ENCODE measurements around the gene PEX11G.

Gene PEX11G

DNA sequence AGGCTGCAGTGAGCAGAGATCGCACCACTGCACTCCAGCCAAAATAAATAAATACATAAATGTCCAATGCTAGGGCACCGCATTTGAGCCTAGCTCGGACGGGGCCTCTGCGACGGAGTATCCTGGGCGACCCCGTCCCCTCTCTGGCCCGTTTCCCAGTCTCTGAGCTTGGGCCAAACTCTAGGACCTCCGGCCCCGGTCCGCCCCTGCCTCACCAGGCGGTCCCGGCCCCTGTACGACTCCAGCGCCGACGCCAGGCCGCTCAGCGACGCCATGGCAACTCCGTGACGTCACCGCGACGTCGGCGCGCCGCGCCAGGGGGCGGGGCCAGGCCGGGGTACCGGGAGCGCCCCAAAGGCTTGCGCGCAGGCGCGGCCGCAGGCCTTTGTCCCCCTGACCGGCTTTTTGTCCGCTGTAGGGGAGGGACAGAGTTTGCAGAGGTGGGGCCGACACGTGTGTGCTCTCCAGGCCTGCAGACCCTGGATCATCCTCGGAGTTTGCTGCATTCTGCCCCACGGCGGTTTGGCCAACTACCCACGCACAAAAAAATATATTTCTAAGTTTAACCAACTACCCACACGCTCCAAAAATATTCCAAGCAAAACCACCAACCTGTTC, at the start of gene PEX11G:
Gene PEX11G (minus strand): TSS at position 300 of the 618 bp plus-strand sequence. CDS start 25 bp downstream, at position 275.
- DNase-seq (ENCODE audit: low read depth, low spot score), result peak; percentile 95

DNA sequence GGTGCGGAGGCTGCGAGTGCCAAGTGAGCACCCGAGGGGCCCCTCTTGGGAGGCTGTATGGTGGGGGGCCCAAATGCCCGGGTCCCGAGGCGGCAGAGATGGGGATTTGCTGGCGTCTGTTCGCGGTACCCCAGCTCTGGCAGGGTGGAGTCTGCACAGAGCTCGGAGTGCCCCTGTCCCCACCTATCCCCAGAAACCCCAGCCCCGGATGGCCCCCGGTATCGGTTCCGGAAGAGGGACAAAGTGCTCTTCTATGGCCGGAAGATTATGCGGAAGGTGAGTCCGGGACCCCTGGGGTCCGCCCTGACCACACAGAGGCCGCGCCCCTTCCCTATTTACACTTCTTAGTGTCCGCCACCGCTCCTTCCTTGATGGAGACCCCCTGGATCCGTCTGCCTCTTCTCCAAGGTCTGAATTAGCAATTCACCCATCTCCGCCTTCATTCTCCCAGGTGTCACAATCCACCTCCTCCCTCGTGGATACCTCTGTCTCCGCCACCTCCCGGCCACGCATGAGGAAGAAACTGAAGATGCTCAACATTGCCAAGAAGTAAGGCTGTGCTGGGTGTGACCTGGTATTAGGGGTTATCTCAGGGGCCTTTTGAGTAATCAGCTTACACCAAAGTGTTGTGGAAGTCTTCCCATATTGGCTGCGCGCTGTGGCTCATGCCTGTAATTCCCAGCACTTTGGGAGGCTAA, 47.3 kb upstream of the PEX11G start:
- DNase-seq (ENCODE audit: low read depth, low spot score), result peak; percentile 20

DNA sequence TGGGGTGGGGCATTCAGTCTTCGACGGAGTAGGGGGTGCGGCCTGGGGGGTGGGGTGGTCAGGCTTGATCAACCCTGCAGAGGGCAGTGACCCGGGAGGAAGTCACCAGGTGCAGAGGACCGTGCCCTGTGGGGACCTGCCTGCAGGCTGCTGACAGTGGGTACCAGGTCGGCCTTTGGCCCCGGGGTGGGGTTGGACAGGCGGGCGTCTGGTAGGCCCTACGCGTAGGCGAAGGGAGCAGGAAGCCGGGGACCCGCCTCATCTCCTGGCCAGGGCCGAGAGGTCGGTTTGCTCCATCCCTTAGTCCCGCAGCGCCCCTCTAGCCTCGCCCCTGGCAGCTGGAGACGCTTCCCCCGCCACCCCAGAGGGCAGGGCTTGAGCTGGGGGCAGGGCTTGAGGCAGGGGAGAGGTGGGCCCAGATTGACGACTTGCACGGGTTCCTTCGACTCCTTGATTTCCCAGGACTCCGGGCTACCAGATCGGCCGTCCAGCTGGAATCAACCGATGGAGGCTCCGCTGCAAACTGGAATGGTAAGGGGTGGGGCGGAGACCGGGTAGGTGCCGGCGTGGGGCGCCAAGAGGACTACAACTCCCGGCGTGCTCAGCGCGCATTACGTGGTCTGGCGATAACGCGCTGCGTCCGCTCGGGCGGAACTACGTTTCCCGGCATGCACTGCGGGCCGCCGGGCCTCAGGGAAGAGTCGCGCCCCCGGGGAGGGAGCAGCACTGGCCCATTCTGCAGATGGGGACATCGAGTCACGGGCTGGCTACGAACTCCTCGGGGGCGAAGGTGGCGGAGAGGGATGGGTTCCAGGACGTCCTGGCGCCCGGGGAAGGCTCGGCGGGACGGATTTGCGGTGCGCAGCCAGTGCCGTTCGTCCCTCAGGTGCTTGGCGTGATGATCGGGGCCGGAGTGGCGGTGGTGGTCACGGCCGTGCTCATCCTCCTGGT, 46.5 kb upstream of the PEX11G start, which contains the start of gene PNPLA6:
Gene PNPLA6 (plus strand): TSS at position 671 of the 951 bp plus-strand sequence. CDS start 72 bp downstream, at position 743.
- peak; percentile 96 for DNase-seq (ENCODE audit: low read depth, low spot score)

DNA sequence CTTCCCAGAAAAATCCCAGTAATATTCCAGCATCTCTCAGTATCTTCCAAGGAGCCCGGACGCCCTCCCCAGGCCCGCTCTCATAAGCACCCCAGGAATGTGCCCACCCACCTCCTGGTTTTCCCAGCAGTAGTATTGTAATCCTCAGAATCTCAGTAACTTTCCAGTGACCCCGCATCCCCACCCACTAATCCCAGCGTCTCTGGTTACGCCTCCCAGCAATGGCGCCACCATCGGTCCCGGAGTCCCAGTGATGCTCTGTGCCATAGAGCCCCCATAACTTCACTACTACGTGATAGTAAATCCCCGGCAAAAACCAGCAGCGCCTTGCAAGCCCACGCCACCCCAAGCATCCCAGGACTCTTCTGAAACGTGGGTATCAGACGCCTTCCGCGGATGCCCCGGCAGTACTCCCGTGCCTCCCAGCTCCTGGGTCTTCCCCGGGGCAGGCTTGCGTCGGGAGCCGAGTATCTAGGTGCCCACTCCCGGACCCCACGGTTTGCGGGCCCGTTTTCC, 45.8 kb upstream of the PEX11G start:
- peak; percentile 65 for DNase-seq (ENCODE audit: low read depth, low spot score)

DNA sequence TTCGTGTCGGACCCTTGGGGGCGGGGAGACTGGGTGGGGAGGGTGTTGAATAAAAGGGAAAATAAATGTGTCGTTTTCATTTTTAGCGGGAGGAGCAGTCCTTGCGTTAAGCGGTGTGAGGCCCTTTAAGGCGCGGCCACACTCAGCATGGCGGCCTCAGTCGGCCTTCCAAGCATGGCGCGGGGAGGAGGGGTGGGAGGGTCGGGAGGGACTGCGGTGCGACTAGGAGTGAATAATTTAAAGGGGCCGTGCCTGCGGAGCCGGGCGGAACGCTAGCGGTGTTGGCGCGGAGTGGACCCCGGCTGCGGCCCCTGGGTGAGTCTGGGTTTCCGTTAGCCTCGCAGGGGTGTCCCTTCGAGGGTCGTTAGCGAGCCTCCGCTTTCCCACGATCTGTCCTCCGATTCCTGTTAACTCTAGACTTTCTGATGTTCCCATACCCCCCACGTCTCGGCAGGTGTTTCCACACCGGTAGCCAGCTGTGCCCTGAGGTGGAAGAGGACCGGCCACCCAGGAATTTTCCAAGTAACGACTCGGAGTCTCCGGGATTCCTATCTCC, 45.2 kb upstream of the PEX11G start:
- DNase-seq (ENCODE audit: low read depth, low spot score), result peak; percentile 72

DNA sequence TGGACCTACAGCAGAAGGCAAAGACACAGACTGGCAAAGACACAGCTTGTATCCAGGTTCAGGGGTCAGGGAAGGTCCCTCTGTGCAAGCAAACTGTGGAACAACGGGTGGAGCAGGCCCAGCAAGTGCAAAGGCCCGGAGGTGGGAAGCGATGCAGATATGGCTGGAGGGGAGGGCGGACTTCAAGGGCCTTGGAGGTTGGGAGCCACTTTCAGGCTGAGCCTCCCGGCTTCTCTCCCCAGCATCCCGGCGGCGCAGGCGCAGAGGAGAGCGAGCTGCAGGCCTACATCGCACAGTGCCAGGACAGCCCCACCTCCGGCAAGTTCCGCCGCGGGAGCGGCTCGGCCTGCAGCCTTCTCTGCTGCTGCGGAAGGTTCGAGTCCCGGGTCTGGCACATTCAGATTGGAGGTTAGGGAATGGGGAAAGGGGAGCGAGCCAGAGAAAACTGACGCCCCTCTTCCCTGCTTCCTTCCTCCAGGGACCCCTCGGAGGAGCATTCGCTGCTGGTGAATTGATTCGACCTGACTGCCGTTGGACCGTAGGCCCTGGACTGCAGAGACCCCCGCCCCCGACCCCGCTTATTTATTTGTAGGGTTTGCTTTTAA, 44.5 kb upstream of the PEX11G start:
- DNase-seq (ENCODE audit: low read depth, low spot score), result peak; percentile 86

DNA sequence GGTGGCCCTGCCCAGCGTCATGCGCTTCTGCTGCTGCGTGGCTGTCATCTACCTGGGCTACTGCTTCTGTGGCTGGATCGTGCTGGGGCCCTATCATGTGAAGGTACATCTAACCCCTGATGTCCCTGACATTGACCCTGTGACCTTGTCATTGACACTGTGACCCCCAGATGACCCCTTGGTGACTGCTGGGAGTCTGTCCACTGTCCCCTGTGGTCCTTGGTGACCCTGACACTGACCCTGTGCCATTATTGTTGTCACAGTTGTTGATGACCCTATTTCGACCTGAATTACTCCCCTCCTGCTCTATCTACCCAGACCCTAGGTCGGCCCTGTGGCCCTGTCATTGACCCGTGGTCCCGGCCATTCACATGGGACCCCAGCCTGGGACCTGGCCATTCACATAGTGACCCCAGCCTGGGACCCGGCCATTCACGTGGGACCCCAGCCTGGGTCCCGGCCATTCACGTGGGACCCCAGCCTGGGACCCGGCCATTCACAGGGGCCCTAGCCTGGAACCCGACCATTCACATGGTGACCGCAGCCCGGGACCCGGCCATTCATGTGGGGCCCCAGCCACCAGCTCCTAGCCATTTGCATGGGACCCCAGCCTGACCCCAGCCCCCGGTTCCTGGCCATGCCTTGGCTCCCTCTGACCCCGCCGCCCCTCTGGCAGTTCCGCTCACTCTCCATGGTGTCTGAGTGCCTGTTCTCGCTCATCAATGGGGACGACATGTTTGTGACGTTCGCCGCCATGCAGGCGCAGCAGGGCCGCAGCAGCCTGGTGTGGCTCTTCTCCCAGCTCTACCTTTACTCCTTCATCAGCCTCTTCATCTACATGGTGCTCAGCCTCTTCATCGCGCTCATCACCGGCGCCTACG, 41.0 kb upstream of the PEX11G start:
- DNase-seq (ENCODE audit: low read depth, low spot score), result no peak

DNA sequence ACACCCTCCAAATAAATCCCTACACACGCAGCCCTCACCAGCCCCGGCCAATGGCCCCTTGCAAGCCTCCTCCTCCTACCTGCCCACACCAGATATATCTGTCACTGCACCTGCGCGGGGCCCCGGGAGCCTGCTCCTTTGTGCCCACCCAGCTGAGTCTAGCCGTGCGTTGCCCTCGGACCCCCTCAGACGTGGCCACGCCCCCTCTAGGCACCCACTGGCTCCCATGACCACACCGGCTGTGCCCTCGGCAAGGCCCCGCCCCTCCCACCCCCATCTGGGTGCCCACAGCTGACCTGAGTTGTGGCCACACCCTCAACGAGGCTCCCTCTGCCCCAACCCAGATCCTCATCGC, 40.4 kb upstream of the PEX11G start:
- no peak for DNase-seq (ENCODE audit: low read depth, low spot score)

DNA sequence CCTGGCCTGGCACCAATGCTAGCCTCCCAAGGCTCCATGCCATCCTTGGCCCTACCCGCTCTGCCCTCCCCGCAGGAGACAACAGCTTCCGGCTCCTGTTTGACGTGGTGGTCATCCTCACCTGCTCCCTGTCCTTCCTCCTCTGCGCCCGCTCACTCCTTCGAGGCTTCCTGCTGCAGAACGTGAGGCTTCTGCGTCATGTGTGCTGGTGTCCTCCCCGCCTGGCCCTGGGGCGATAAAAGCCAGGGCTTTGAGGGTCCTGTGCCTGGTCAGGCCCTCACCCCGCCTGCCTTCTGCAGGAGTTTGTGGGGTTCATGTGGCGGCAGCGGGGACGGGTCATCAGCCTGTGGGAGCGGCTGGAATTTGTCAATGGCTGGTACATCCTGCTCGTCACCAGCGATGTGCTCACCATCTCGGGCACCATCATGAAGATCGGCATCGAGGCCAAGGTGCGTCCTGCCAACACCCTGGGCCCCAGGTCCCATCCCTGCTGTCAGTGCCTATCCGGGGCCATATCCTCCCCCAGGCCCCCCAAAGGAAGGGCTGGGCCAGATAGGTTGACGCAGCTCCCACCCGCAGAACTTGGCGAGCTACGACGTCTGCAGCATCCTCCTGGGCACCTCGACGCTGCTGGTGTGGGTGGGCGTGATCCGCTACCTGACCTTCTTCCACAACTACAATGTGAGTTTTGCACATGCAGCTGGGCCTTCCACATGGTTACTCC, 39.8 kb upstream of the PEX11G start:
- DNase-seq (ENCODE audit: low read depth, low spot score), result no peak

DNA sequence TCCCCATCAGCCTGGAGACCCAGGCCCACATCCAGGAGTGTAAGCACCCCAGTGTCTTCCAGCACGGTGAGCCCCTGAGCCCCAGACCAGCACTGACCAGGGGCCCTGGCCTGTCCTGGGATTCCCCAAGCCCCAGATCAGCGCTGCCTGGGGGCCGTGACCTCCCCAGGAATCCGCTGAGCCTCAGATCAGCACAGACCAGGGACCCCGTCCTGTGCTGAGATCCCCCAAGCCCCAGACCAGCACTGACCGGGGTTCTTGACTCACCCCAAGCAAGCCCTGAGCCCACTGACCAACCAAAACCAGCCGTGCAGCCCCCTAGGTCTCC, 39.3 kb upstream of the PEX11G start:
- no peak for DNase-seq (ENCODE audit: low read depth, low spot score)

DNA sequence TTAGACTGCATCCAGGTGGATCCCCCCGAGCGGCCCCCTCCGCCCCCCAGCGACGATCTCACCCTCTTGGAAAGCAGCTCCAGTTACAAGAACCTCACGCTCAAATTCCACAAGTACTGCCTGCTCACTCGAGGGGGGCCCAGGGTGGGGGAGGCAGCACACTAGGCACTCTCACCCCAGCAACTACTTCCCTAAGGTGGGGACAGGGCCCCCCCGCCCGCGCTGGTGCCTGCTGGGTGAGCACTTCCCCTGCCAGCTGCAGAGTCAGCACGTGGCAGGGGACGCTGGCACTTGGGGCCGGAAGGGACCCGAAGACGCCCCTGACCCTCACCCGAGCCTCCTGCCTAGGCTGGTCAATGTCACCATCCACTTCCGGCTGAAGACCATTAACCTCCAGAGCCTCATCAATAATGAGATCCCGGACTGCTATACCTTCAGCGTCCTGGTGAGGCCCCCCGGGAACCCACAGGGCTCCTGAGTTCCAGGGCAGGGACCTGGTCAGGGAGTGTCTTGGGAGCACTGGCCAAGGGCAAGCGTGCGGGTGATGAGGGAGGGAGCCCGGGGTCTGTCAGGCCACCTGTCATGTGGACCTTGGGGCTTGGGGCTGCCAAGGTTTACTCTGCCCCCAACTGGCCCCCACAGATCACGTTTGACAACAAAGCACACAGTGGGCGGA, 38.8 kb upstream of the PEX11G start:
- no peak for DNase-seq (ENCODE audit: low read depth, low spot score)

DNA sequence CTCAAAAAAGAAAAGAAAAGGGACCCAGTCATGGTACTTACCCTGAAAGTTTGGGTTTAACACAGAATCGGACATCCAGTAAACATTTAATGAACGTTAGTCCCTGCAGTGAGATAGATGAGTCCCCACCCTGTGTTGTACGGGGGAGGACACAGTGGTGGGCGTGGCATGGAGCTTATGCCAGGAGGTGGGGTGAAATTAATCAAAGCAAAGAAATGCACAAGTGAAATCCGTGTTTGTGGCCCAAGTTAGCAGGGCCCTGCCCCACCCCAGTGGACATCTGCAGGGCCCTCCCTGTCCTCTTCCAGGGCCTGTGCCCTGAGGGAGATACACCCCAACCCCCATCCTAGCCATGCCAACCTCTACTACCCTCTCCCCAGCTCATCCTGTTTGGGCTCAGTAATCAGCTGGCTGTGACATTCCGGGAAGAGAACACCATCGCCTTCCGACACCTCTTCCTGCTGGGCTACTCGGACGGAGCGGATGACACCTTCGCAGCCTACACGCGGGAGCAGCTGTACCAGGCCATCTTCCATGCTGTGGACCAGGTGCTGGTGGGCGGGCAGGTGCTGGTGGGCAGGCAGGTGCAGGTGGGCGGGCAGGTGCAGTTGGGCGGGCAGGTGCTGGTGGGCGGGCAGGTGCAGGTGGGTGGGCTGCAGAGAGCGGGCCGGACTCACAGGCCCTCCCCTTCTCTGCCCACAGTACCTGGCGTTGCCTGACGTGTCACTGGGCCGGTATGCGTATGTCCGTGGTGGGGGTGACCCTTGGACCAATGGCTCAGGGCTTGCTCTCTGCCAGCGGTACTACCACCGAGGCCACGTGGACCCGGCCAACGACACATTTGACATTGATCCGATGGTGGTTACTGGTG, 37.5 kb upstream of the PEX11G start:
- no peak for DNase-seq (ENCODE audit: low read depth, low spot score)

DNA sequence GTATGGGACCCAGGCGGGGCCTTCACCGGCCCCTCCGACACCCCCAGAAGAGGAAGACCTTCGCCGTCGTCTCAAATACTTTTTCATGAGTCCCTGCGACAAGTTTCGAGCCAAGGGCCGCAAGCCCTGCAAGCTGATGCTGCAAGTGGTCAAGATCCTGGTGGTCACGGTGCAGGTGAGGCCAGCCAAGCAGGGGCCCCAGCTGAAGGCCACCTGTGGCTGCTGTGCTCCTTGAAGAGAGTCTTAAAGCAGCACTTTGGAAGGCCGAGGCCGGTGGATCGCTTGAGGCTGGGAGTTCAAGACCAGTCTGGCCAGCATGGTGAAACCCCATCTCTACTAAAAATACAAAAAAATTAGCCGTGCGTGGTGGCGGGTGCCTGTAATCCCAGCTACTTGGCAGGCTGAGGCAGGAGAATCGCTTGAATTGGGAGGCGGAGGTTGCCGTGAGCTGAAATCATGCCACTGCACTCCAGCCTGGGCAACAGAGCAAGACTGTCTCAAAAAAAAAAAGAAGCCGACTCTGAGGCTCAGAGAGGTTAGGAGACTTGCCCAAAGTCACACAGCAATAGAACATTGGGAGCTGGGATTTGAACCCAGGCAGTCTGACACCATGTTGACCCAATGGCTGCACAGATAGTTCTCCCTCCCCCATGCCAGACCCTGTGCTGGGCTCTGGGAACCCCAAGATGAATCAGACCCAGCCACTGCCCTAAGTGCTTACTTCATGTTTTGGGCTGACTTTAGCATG, 36.3 kb upstream of the PEX11G start:
- DNase-seq (ENCODE audit: low read depth, low spot score), result no peak

DNA sequence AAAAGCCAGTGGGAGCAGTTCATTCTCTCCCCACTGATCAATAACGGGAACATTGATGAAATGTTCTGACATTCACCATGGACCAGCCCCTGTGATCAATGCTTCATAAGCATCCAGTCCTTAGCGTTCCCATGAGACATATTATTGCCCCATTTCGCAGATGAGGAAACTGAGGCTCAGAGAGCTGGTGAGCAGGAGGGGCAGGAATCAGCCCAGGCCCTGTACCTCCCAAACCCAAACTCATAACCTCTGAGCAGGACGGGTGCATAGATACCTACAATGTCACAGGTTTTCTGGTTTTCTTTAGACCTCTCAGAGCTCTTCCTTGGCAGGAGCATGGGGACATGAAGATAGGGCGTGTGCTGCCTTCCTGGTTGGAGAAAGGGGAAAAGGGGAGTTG, 35.7 kb upstream of the PEX11G start:
- DNase-seq (ENCODE audit: low read depth, low spot score), result no peak

DNA sequence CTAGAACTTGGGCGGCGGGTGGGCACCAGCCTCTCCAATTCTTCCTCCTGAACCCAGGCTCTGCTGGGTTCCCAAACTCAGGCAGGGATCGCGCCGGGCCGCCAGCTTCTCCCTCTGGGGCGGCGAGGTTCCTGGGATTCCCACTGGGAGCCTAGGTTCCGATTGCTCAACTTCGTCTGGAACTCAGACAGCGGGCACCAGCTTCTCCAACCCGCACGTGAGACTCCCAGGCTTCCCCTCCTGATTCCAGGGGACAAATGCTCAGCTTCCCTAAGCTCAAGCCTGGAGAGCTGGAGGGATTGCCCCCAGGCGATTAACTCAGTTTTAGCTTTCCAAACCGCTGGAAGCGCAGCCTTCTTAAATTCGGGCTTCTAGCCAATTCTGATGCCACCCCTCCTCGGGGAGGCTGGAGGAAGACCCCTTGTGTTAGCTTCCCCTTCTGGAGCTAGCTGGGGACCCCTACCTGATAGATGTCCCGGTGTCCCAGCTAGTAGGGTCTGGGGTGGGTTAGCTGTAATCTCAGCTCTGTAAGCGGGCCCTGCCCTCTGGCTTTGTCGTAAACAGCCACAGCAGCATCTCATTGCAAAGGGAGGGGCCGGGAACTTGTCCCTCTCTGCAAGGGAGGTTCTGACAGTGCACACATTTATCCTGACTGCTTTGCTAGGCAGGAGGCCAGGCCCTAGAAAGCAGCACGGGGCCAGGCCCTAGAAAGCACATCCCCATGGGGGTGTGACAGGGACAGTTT, 34.3 kb upstream of the PEX11G start:
- DNase-seq (ENCODE audit: low read depth, low spot score), result peak; percentile 55

DNA sequence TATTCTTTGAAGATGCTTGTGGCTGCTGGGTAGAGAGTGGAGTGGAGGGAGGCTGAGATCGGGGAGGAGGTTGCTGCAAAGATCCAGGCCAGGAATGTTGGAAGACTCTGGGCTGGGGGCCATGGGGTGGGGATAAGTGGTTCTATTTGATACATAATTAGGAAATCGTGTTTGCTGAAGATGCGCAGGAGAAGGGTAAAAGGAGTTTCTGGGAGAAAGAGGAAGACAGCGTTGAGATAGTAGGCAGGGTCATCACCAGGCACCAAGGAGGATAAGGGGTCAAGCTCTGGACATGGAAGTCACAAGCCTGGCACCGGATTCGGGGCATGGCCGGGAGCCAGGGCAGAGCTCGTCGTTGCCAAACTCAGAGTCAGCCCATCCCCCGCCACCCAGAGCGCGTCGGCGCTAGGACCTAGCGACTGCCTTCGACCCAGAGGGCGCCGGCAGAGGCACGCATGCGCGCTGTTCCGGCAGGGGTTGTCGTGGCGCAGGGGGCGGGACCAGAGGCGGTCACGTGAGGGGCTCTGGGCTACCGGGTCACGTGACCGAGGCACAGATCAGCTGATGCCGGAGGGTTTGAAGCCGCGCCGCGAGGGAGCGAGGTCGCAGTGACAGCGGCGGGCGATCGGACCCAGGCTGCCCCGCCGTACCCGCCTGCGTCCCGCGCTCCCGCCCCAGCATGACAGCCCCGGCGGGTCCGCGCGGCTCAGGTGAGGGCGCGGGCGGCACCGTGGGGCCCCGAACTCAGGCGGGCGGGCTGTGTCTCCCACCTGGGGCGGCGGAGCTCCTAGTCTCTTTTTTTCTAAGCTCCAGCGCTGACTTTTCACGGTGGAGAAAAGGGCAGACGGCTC, 33.5 kb upstream of the PEX11G start, which contains the start of gene MCOLN1:
Gene MCOLN1 (plus strand): TSS at position 553 of the 851 bp plus-strand sequence. CDS start 127 bp downstream, at position 680.
- DNase-seq (ENCODE audit: low read depth, low spot score), result peak; percentile 99
